ENCODE results near the gene SLC25A19. TPM values are rescaled to one million over a fixed set of nuclear protein-coding genes. Genes with fewer than 3 reads are reported as not detected.
"Not testable (repeated sequence)": the region's sequence is repeated elsewhere in the genome, so short reads cannot be mapped to it uniquely, and the experiment has no call there.

Gene SLC25A19
- total RNA-seq, 1 experiment from 2014 or later: 31.0 TPM

- DNase-seq: no peak
- Histone ChIP-seq H3K36me3 (replicated peaks; ENCODE audit: control insufficient read depth, insufficient read depth, low read length) (peaks cover 9% of the 10 kb centered on the region), H3K27me3 (ENCODE audit: control insufficient read depth, insufficient read depth, low read length) (no peaks in the 10 kb centered on the region), H3K4me3 (ENCODE audit: insufficient read depth, low read depth, low read length) (peak overlapping the region; percentile 82)
Measured at GRCh38 chr17:75288359-75288758, 874 bp downstream of the SLC25A19 start.

- H3K27me3 ChIP-seq (ENCODE audit: control insufficient read depth, insufficient read depth, low read length): no peaks in the 10 kb centered on the region
Measured at GRCh38 chr17:75287221-75287620, 2.0 kb downstream of the SLC25A19 start.

GRCh38 chr17:75285123-75285522 lies 4.1 kb downstream of the SLC25A19 start:
- DNase-seq: no peak
- H3K4me3 ChIP-seq (ENCODE audit: insufficient read depth, low read depth, low read length): no peak overlapping the region
- H3K27me3 ChIP-seq (ENCODE audit: control insufficient read depth, insufficient read depth, low read length): no peaks in the 10 kb centered on the region
- H3K36me3 ChIP-seq (replicated peaks; ENCODE audit: control insufficient read depth, insufficient read depth, low read length): peaks cover 9% of the 10 kb centered on the region

More at GRCh38 chr17:75287221-75287620, 2.0 kb downstream of the SLC25A19 start:
- Histone ChIP-seq H3K4me3 (ENCODE audit: insufficient read depth, low read depth, low read length) (no peak overlapping the region), H3K36me3 (replicated peaks; ENCODE audit: control insufficient read depth, insufficient read depth, low read length) (peaks cover 9% of the 10 kb centered on the region)
- DNase-seq: no peak

GRCh38 chr17:75280189-75280588 lies 9.0 kb downstream of the SLC25A19 start:
- not testable (repeated sequence) for DNase-seq; H3K27me3 ChIP-seq (ENCODE audit: control insufficient read depth, insufficient read depth, low read length); H3K36me3 ChIP-seq (replicated peaks; ENCODE audit: control insufficient read depth, insufficient read depth, low read length); H3K4me3 ChIP-seq (ENCODE audit: insufficient read depth, low read depth, low read length)

- DNase-seq: no peak
- Histone ChIP-seq H3K36me3 (replicated peaks; ENCODE audit: control insufficient read depth, insufficient read depth, low read length) (peaks cover 5% of the 10 kb centered on the region), H3K27me3 (ENCODE audit: control insufficient read depth, insufficient read depth, low read length) (no peaks in the 10 kb centered on the region), H3K4me3 (ENCODE audit: insufficient read depth, low read depth, low read length) (no peak overlapping the region)
Measured at GRCh38 chr17:75277664-75278071, 11.6 kb downstream of the SLC25A19 start.

- Histone ChIP-seq H3K4me3 (ENCODE audit: insufficient read depth, low read depth, low read length) (no peak overlapping the region), H3K27me3 (ENCODE audit: control insufficient read depth, insufficient read depth, low read length) (peaks cover 4% of the 10 kb centered on the region; the same call in 1 of the 2 replicates), H3K36me3 (replicated peaks; ENCODE audit: control insufficient read depth, insufficient read depth, low read length) (peaks cover 5% of the 10 kb centered on the region)
- DNase-seq: no peak
Measured at GRCh38 chr17:75273977-75274708, 15.1 kb downstream of the SLC25A19 start.

- Histone ChIP-seq H3K4me3 (ENCODE audit: insufficient read depth, low read depth, low read length) (no peak overlapping the region), H3K27me3 (ENCODE audit: control insufficient read depth, insufficient read depth, low read length) (peaks cover 4% of the 10 kb centered on the region; the same call in 1 of the 2 replicates), H3K36me3 (replicated peaks; ENCODE audit: control insufficient read depth, insufficient read depth, low read length) (peaks cover 5% of the 10 kb centered on the region)
- no peak for DNase-seq
Measured at GRCh38 chr17:75272848-75273184, 16.4 kb downstream of the SLC25A19 start.

- peak overlapping the region; percentile 80 for H3K4me3 ChIP-seq (ENCODE audit: insufficient read depth, low read depth, low read length)
- H3K36me3 ChIP-seq (replicated peaks; ENCODE audit: control insufficient read depth, insufficient read depth, low read length): peaks cover 5% of the 10 kb centered on the region
- H3K27me3 ChIP-seq (ENCODE audit: control insufficient read depth, insufficient read depth, low read length): peaks cover 4% of the 10 kb centered on the region; the same call in 1 of the 2 replicates
- peak; percentile 70 for DNase-seq
Measured at GRCh38 chr17:75271955-75272847, 17.0 kb downstream of the SLC25A19 start.

GRCh38 chr17:75271233-75271954 lies 17.8 kb downstream of the SLC25A19 start:
- H3K27me3 ChIP-seq (ENCODE audit: control insufficient read depth, insufficient read depth, low read length): peaks cover 4% of the 10 kb centered on the region; the same call in 1 of the 2 replicates
- peak; percentile 99 for DNase-seq
- peaks cover 7% of the 10 kb centered on the region for H3K36me3 ChIP-seq (replicated peaks; ENCODE audit: control insufficient read depth, insufficient read depth, low read length)
- H3K4me3 ChIP-seq (ENCODE audit: insufficient read depth, low read depth, low read length): peak overlapping the region; percentile 80

GRCh38 chr17:75270966-75271232 lies 18.3 kb downstream of the SLC25A19 start, which contains the start of gene MIF4GD:
MIF4GD (minus strand) TSS chr17:75271231; CDS start chr17:75270195, 1,036 bp downstream.
- Histone ChIP-seq H3K36me3 (replicated peaks; ENCODE audit: control insufficient read depth, insufficient read depth, low read length) (peaks cover 11% of the 10 kb centered on the region), H3K27me3 (ENCODE audit: control insufficient read depth, insufficient read depth, low read length) (peaks cover 4% of the 10 kb centered on the region; the same call in 1 of the 2 replicates), H3K4me3 (ENCODE audit: insufficient read depth, low read depth, low read length) (peak within 1 kb of the TSS; percentile 83)
- DNase-seq: no peak

GRCh38 chr17:75270218-75270965 lies 18.8 kb downstream of the SLC25A19 start:
- peaks cover 16% of the 10 kb centered on the region for H3K36me3 ChIP-seq (replicated peaks; ENCODE audit: control insufficient read depth, insufficient read depth, low read length)
- peaks cover 4% of the 10 kb centered on the region; the same call in 1 of the 2 replicates for H3K27me3 ChIP-seq (ENCODE audit: control insufficient read depth, insufficient read depth, low read length)
- peak; percentile 87 for DNase-seq
- peak overlapping the region; percentile 83 for H3K4me3 ChIP-seq (ENCODE audit: insufficient read depth, low read depth, low read length)

- H3K4me3 ChIP-seq (ENCODE audit: insufficient read depth, low read depth, low read length): peak overlapping the region; percentile 83
Measured at GRCh38 chr17:75269844-75270217, 19.4 kb downstream of the SLC25A19 start.

GRCh38 chr17:75267411-75268232 lies 21.6 kb downstream of the SLC25A19 start:
- peak; percentile 89 for DNase-seq
- Histone ChIP-seq H3K36me3 (replicated peaks; ENCODE audit: control insufficient read depth, insufficient read depth, low read length) (peaks cover 23% of the 10 kb centered on the region), H3K4me3 (ENCODE audit: insufficient read depth, low read depth, low read length) (no peak overlapping the region), H3K27me3 (ENCODE audit: control insufficient read depth, insufficient read depth, low read length) (peaks cover 4% of the 10 kb centered on the region; the same call in 1 of the 2 replicates)

More at GRCh38 chr17:75269844-75270217, 19.4 kb downstream of the SLC25A19 start:
- Histone ChIP-seq H3K27me3 (ENCODE audit: control insufficient read depth, insufficient read depth, low read length) (peaks cover 4% of the 10 kb centered on the region; the same call in 1 of the 2 replicates), H3K36me3 (replicated peaks; ENCODE audit: control insufficient read depth, insufficient read depth, low read length) (peaks cover 16% of the 10 kb centered on the region)
- DNase-seq: no peak
